ENCODE results near the gene ARHGAP15.

The ARHGAP15 gene

GRCh38 chr2:143571747-143572146 lies 442.5 kb downstream of the ARHGAP15 start:
- TF ChIP-seq, protein P1, sequence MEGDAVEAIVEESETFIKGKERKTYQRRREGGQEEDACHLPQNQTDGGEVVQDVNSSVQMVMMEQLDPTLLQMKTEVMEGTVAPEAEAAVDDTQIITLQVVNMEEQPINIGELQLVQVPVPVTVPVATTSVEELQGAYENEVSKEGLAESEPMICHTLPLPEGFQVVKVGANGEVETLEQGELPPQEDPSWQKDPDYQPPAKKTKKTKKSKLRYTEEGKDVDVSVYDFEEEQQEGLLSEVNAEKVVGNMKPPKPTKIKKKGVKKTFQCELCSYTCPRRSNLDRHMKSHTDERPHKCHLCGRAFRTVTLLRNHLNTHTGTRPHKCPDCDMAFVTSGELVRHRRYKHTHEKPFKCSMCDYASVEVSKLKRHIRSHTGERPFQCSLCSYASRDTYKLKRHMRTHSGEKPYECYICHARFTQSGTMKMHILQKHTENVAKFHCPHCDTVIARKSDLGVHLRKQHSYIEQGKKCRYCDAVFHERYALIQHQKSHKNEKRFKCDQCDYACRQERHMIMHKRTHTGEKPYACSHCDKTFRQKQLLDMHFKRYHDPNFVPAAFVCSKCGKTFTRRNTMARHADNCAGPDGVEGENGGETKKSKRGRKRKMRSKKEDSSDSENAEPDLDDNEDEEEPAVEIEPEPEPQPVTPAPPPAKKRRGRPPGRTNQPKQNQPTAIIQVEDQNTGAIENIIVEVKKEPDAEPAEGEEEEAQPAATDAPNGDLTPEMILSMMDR (IDR thresholded peaks at IDR 0.05; ENCODE audit: insufficient read depth, missing control alignments) = no peak
- FAIRE-seq (no peak), DNase-seq (ENCODE audit: insufficient read length, low spot score) (no peak)

GRCh38 chr2:143572421-143572820 lies 443.2 kb downstream of the ARHGAP15 start:
- DNase-seq (ENCODE audit: insufficient read length, low spot score) (no peak), FAIRE-seq (no peak)
- TF ChIP-seq, protein P1 (IDR thresholded peaks at IDR 0.05; ENCODE audit: insufficient read depth, missing control alignments) = no peak

DNA sequence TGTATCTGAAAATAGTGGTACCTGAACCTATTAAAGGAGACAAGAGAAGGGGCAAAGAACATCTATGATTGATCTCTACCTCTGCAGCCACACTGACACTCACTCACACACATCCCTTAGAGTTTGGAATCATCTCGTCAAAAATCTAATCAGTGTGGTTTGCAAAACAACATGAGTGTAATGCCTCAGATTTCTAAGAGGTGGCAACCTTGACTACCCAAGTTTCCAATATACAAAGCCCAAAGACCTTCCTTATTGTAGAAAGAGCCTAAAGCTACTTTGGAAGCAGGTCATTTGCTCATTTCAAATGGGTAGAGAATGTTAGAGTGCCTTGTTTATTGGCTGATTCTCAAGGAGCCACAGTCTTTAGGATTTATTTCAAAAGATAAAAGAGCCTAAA lies 444.9 kb downstream of the ARHGAP15 start:
- DNase-seq (ENCODE audit: insufficient read length, low spot score) = no peak
- FAIRE-seq = no peak
- TF ChIP-seq, protein P1 (IDR thresholded peaks at IDR 0.05; ENCODE audit: insufficient read depth, missing control alignments) = no peak

GRCh38 chr2:143575340-143575739 lies 446.1 kb downstream of the ARHGAP15 start:
- DNase-seq (ENCODE audit: insufficient read length, low spot score) (no peak), FAIRE-seq (no peak)
- TF ChIP-seq, protein P1 (IDR thresholded peaks at IDR 0.05; ENCODE audit: insufficient read depth, missing control alignments) = peak; percentile 23

- DNase-seq (ENCODE audit: insufficient read length, low spot score) (no peak), FAIRE-seq (no peak)
- TF ChIP-seq, protein P1 (IDR thresholded peaks at IDR 0.05; ENCODE audit: insufficient read depth, missing control alignments) = no peak
These were observed 448.3 kb downstream of the ARHGAP15 start for GRCh38 chr2:143577489-143577888.

- FAIRE-seq (no peak), DNase-seq (ENCODE audit: insufficient read length, low spot score) (no peak)
- TF ChIP-seq, protein P1 (IDR thresholded peaks at IDR 0.05; ENCODE audit: insufficient read depth, missing control alignments) = no peak
These were observed 450.2 kb downstream of the ARHGAP15 start for GRCh38 chr2:143579456-143579855.

- FAIRE-seq = no peak
- TF ChIP-seq, protein P1 (IDR thresholded peaks at IDR 0.05; ENCODE audit: insufficient read depth, missing control alignments) = no peak
- DNase-seq (ENCODE audit: insufficient read length, low spot score) = no peak
These were observed 451.9 kb downstream of the ARHGAP15 start for GRCh38 chr2:143581134-143581533.
